ENCODE data around the gene MINDY4.

MINDY4 gene

GRCh38 chr7:30867483-30867882 is 96.3 kb downstream of the MINDY4 start:
- TF ChIP-seq ZNF324 (tag by site-specific recombination; IDR thresholded peaks at IDR 0.05) (no peak), ZNF26 (tag by site-specific recombination; IDR thresholded peaks at IDR 0.05) (no peak), GLIS2 (tag by site-specific recombination; IDR thresholded peaks at IDR 0.05) (no peak), PBX3 (CRISPR knock-in tag; IDR thresholded peaks at IDR 0.05) (no peak), ZBTB7A (tag by site-specific recombination; IDR thresholded peaks at IDR 0.05; ENCODE audit: low read depth) (no peak), ZNF155 (tag by site-specific recombination; IDR thresholded peaks at IDR 0.05) (no peak), ZNF121 (tag by site-specific recombination; IDR thresholded peaks at IDR 0.05) (no peak), HOXA7 (CRISPR knock-in tag; IDR thresholded peaks at IDR 0.05; ENCODE audit: borderline replicate concordance) (no peak), GFI1B (tag by site-specific recombination; IDR thresholded peaks at IDR 0.05) (no peak), ZBTB8A (tag by site-specific recombination; IDR thresholded peaks at IDR 0.05) (no peak), BCL11B (tag by site-specific recombination; IDR thresholded peaks at IDR 0.05; ENCODE audit: low read depth) (no peak), ZSCAN16 (tag by site-specific recombination; IDR thresholded peaks at IDR 0.05) (no peak), ZNF639 (tag by site-specific recombination; IDR thresholded peaks at IDR 0.05) (no peak), KLF1 (tag by site-specific recombination; IDR thresholded peaks at IDR 0.05) (no peak), ZNF544 (tag by site-specific recombination; IDR thresholded peaks at IDR 0.05) (no peak), SCRT1 (tag by site-specific recombination; IDR thresholded peaks at IDR 0.05; ENCODE audit: borderline replicate concordance) (no peak), ZSCAN4 (tag by site-specific recombination; IDR thresholded peaks at IDR 0.05) (no peak), ZNF37A (tag by site-specific recombination; IDR thresholded peaks at IDR 0.05) (no peak)
- Histone ChIP-seq H3K27ac (ENCODE audit: extremely low read depth, low read depth, low read length) (no peak overlapping the region), H3K9me3 (ENCODE audit: control insufficient read depth, insufficient read depth, low read depth, low read length) (no peaks in the 10 kb centered on the region), H3K4me1 (ENCODE audit: control insufficient read depth, insufficient read depth, low read length) (no peaks in the 10 kb centered on the region), H3K36me3 (ENCODE audit: control insufficient read depth in 2 of 2, insufficient read depth in 1 of 2, low read length in 2 of 2) (peaks cover 0 to under 1% of the 10 kb centered on the region in 2 experiments; a peak in 1 of 3 replicates), H3K4me3 (ENCODE audit: low read depth, low read length) (no peak overlapping the region)
- POLR2A ChIA-PET, result no interaction called here
- CTCF ChIA-PET, result no interaction called here

- Histone ChIP-seq H3K9me3 (ENCODE audit: control insufficient read depth, insufficient read depth, low read depth, low read length) (no peaks in the 10 kb centered on the region), H3K36me3 (ENCODE audit: control insufficient read depth in 2 of 2, insufficient read depth in 1 of 2, low read length in 2 of 2) (peaks cover 0 to 7% of the 10 kb centered on the region in 2 experiments; a peak in 1 of 3 replicates), H3K4me3 (ENCODE audit: low read depth, low read length) (no peak overlapping the region), H3K4me1 (ENCODE audit: control insufficient read depth, insufficient read depth, low read length) (no peaks in the 10 kb centered on the region), H3K27ac (ENCODE audit: extremely low read depth, low read depth, low read length) (no peak overlapping the region)
- TF ChIP-seq ZIC2 (tag by site-specific recombination; IDR thresholded peaks at IDR 0.05) (0 out of 2 replicates have a peak, but pooled peaks have one; percentile 9), ZBTB10 (tag by site-specific recombination; IDR thresholded peaks at IDR 0.05) (no peak), ZNF645 (tag by site-specific recombination; IDR thresholded peaks at IDR 0.05) (no peak), ZNF280C (tag by site-specific recombination; IDR thresholded peaks at IDR 0.05) (no peak)
- POLR2A ChIA-PET, result no interaction called here
- CTCF ChIA-PET, result interaction anchor here (0.5 kb wide), 1 partner anchor 13 kb away, joined by 3 read pairs; no protein-coding TSS in a partner anchor
Measured at GRCh38 chr7:30869794-30870611, 98.8 kb downstream of the MINDY4 start.
